Measurements from ENCODE around the gene CHCHD4.

GRCh38 chr3:14082108-14082657 lies 42.5 kb downstream of the CHCHD4 start:
- TF ChIP-seq, protein P1, sequence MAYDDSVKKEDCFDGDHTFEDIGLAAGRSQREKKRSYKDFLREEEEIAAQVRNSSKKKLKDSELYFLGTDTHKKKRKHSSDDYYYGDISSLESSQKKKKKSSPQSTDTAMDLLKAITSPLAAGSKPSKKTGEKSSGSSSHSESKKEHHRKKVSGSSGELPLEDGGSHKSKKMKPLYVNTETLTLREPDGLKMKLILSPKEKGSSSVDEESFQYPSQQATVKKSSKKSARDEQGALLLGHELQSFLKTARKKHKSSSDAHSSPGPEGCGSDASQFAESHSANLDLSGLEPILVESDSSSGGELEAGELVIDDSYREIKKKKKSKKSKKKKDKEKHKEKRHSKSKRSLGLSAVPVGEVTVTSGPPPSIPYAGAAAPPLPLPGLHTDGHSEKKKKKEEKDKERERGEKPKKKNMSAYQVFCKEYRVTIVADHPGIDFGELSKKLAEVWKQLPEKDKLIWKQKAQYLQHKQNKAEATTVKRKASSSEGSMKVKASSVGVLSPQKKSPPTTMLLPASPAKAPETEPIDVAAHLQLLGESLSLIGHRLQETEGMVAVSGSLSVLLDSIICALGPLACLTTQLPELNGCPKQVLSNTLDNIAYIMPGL (CRISPR knock-in tag; IDR thresholded peaks at IDR 0.05): no peak
- TF ChIP-seq, protein P2, sequence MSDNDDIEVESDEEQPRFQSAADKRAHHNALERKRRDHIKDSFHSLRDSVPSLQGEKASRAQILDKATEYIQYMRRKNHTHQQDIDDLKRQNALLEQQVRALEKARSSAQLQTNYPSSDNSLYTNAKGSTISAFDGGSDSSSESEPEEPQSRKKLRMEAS (CRISPR knock-in tag; IDR thresholded peaks at IDR 0.05): no peak
- TF ChIP-seq, protein P3, sequence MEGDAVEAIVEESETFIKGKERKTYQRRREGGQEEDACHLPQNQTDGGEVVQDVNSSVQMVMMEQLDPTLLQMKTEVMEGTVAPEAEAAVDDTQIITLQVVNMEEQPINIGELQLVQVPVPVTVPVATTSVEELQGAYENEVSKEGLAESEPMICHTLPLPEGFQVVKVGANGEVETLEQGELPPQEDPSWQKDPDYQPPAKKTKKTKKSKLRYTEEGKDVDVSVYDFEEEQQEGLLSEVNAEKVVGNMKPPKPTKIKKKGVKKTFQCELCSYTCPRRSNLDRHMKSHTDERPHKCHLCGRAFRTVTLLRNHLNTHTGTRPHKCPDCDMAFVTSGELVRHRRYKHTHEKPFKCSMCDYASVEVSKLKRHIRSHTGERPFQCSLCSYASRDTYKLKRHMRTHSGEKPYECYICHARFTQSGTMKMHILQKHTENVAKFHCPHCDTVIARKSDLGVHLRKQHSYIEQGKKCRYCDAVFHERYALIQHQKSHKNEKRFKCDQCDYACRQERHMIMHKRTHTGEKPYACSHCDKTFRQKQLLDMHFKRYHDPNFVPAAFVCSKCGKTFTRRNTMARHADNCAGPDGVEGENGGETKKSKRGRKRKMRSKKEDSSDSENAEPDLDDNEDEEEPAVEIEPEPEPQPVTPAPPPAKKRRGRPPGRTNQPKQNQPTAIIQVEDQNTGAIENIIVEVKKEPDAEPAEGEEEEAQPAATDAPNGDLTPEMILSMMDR (IDR thresholded peaks at IDR 0.05): no peak
- no peak for TF ChIP-seq ZNF121 (CRISPR knock-in tag; IDR thresholded peaks at IDR 0.05)
- TF ChIP-seq ZNF138 (CRISPR knock-in tag; conservative IDR thresholded peaks at IDR 0.05): no peak
- no peak for TF ChIP-seq NR1H2 (CRISPR knock-in tag; IDR thresholded peaks at IDR 0.05)
